Fibroblast of lung (primary cell): Measurements from ENCODE around the gene KCTD6. TPM values are rescaled to one million over a fixed set of nuclear protein-coding genes. Genes with fewer than 3 reads are reported as not detected.

ENCODE experiments used
- DNase-seq, 2 donors: peaks; one replicate each; pipeline versions ENCODE4 v3.0.0 to v3.0.0-alpha.2; 2010; ENCODE audit warnings: low read depth in 2 of 2
- H2AFZ ChIP-seq: 2 replicates; pipeline ENCODE4 v1.5.1; 2012; ENCODE audit warnings: low read length, control low read depth, inconsistent platforms
- H3K27ac ChIP-seq: 2 replicates; pipeline ENCODE4 v1.5.1; 2011; ENCODE audit warnings: low read length, control low read depth; ENCODE audit not compliant: insufficient read depth
- H3K27me3 ChIP-seq: 2 replicates; pipeline ENCODE4 v1.5.1; 2011; ENCODE audit warnings: mild to moderate bottlenecking, low read length; ENCODE audit not compliant: control insufficient read depth, insufficient read depth
- H3K36me3 ChIP-seq: 2 replicates; pipeline ENCODE4 v1.5.1; 2011; ENCODE audit warnings: low read length; ENCODE audit not compliant: control insufficient read depth, insufficient read depth
- H3K4me1 ChIP-seq: 2 replicates; pipeline ENCODE4 v1.5.1; 2011; ENCODE audit warnings: low read length; ENCODE audit not compliant: control insufficient read depth, insufficient read depth; ENCODE audit errors: extremely low read depth
- H3K4me2 ChIP-seq: 2 replicates; pipeline ENCODE4 v1.5.1; 2011; ENCODE audit warnings: low read length, control low read depth; ENCODE audit not compliant: insufficient read depth; ENCODE audit errors: extremely low read depth
- H3K4me3 ChIP-seq, 4 experiments: fragments of 200-600 bp in 1 of 4; sonication (generic) in 1 of 4; replicated peaks in 1 of 4; 2 replicates each; pipeline ENCODE4 v1.5.1; 2011 to 2016; ENCODE audit warnings: low read length in 4 of 4, low read depth in 3 of 4, mild to moderate bottlenecking in 3 of 4, control low read depth in 2 of 4, inconsistent platforms in 1 of 4, mixed read lengths in 1 of 4; ENCODE audit not compliant: insufficient read depth in 1 of 4; ENCODE audit errors: control extremely low read depth in 1 of 4
- H3K79me2 ChIP-seq: 2 replicates; pipeline ENCODE4 v1.5.1; 2012; ENCODE audit warnings: mild to moderate bottlenecking, low read length, inconsistent platforms; ENCODE audit not compliant: control insufficient read depth, insufficient read depth
- H3K9ac ChIP-seq: 2 replicates; pipeline ENCODE4 v1.5.1; 2011; ENCODE audit warnings: mild to moderate bottlenecking, low read length, control low read depth; ENCODE audit not compliant: insufficient read depth
- H3K9me3 ChIP-seq: 2 replicates; pipeline ENCODE4 v1.5.1; 2012; ENCODE audit warnings: low read depth, low read length; ENCODE audit not compliant: control insufficient read depth, insufficient read depth
- H4K20me1 ChIP-seq: 2 replicates; pipeline ENCODE4 v1.5.1; 2011; ENCODE audit warnings: low read length; ENCODE audit not compliant: control insufficient read depth, insufficient read depth; ENCODE audit errors: extremely low read depth
- CTCF ChIP-seq, 2 donors: IDR thresholded peaks in 1 of 2; conservative IDR thresholded peaks in 1 of 2; 1 replicate in 1 of 2; 2 replicates in 1 of 2; pipeline ENCODE4 v1.5.1; 2011 to 2012; ENCODE audit warnings: low read length in 2 of 2, control low read depth in 1 of 2, inconsistent platforms in 1 of 2, low read depth in 1 of 2, mild to moderate bottlenecking in 1 of 2
- EZH2 ChIP-seq: IDR thresholded peaks from 2 replicates; pipeline ENCODE4 v1.5.1; 2012; ENCODE audit warnings: low read length, control low read depth, mild to moderate bottlenecking; ENCODE audit errors: missing control alignments
- polyA plus RNA-seq, 2 donors: library from polyadenylated mRNA; depleted of rRNA in 1 of 2; stranded (reverse) in 1 of 2; unstranded in 1 of 2; fragments of >200 nt; gene quantifications; 2 replicates each; pipeline ENCODE4 v1.2.1, GENCODE V29; 2011 to 2012; ENCODE audit warnings: missing spikeins in 1 of 2
- total RNA-seq: library from RNA; depleted of rRNA; stranded (reverse); fragments of >200 nt; gene quantifications from 2 replicates; pipeline ENCODE4 v1.2.1, GENCODE V29; 2014

Gene KCTD6
- total and polyA plus RNA-seq, 2 donors (not counting 1 experiment from before 2014, with no cell fraction given) = 10.2 to 14.8 TPM

DNA sequence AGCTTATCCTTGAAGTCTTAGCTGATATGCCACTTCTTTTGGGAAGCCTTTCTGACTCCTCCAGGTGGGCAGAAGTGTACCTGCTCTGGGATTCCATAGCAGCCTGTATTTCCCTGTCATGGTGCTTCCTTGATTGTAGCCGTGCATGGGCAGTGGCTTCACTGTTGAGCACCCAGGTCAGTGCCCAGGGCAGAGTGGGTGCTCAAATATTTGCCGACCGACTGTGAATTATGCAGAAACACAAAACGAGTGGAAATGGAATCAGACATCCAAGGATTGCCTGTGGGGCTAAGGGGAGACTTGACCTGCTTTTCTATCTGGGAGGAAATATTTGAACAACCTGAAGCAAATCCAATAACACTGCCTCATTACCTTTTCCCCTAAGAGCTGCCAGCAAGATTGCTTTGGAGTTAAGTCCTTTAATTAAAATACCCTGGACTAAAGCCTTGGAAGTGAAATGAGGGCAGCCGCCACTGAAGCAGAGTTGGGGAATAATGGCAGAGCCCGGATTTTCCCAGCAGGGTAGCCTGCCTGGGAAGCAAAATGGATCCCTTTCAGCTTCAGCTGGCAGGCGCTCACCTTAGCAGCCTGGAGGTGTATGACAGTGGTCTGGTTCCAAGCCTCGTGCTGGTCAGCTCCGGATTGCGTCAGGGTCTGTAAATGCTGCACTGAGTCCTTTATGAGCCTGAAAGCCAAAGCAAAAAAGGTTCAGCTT is 30.2 kb downstream of the KCTD6 start:
- Histone ChIP-seq H3K79me2 (no peaks in the 10 kb centered on the region), H3K36me3 (no peaks in the 10 kb centered on the region), H3K9me3 (no peaks in the 10 kb centered on the region), H3K9ac (no peak overlapping the region), H4K20me1 (no peaks in the 10 kb centered on the region), H3K4me3 (no peak overlapping the region), H3K27ac (no peak overlapping the region), H3K4me1 (peaks cover 4% of the 10 kb centered on the region), H2AFZ (no peak overlapping the region), H3K4me2 (no peak overlapping the region), H3K27me3 (no peaks in the 10 kb centered on the region)
- TF ChIP-seq CTCF (conservative IDR thresholded peaks at IDR 0.05 in 1 of 2, IDR thresholded peaks at IDR 0.05 in 1 of 2; ENCODE audit: low read depth in 1 of 2, low read length in 2 of 2) (no peak), EZH2 (no peak)
- no peak for DNase-seq

GRCh38 chr3:58522759-58523425 is 31.0 kb downstream of the KCTD6 start:
- Histone ChIP-seq H3K9ac (no peak overlapping the region), H3K9me3 (no peaks in the 10 kb centered on the region), H3K27ac (no peak overlapping the region), H3K36me3 (no peaks in the 10 kb centered on the region), H3K4me1 (peaks cover 4% of the 10 kb centered on the region), H3K4me2 (no peak overlapping the region), H3K4me3 (no peak overlapping the region), H3K27me3 (no peaks in the 10 kb centered on the region), H2AFZ (no peak overlapping the region), H4K20me1 (no peaks in the 10 kb centered on the region), H3K79me2 (no peaks in the 10 kb centered on the region)
- no peak for DNase-seq
- no peak for TF ChIP-seq EZH2
- no peak for TF ChIP-seq CTCF (conservative IDR thresholded peaks at IDR 0.05 in 1 of 2, IDR thresholded peaks at IDR 0.05 in 1 of 2; ENCODE audit: low read depth in 1 of 2, low read length in 2 of 2)

GRCh38 chr3:58524326-58524888 is 32.5 kb downstream of the KCTD6 start:
- H3K9me3 ChIP-seq = no peaks in the 10 kb centered on the region
- no peaks in the 10 kb centered on the region for H4K20me1 ChIP-seq
- no peaks in the 10 kb centered on the region for H3K27me3 ChIP-seq
- no peak overlapping the region for H3K9ac ChIP-seq
- H3K27ac ChIP-seq = no peak overlapping the region
- no peak overlapping the region for H3K4me2 ChIP-seq
- no peak for TF ChIP-seq CTCF (conservative IDR thresholded peaks at IDR 0.05 in 1 of 2, IDR thresholded peaks at IDR 0.05 in 1 of 2; ENCODE audit: low read depth in 1 of 2, low read length in 2 of 2)
- TF ChIP-seq EZH2 = no peak
- H3K79me2 ChIP-seq = no peaks in the 10 kb centered on the region
- peaks cover 4% of the 10 kb centered on the region for H3K4me1 ChIP-seq
- no peak overlapping the region for H2AFZ ChIP-seq
- H3K4me3 ChIP-seq = no peak overlapping the region
- DNase-seq = no peak
- no peaks in the 10 kb centered on the region for H3K36me3 ChIP-seq
